ENCODE measurements around the gene FRMD4B. TPM values are rescaled to one million over a fixed set of nuclear protein-coding genes. Genes with fewer than 3 reads are reported as not detected.
A peak's percentile ranks its signal among the peaks of the same experiment; 100 is the strongest.

Gene FRMD4B
- total and polyA plus RNA-seq, 4 donors: 16.6 to 96.4 (median 39.0) TPM

DNA sequence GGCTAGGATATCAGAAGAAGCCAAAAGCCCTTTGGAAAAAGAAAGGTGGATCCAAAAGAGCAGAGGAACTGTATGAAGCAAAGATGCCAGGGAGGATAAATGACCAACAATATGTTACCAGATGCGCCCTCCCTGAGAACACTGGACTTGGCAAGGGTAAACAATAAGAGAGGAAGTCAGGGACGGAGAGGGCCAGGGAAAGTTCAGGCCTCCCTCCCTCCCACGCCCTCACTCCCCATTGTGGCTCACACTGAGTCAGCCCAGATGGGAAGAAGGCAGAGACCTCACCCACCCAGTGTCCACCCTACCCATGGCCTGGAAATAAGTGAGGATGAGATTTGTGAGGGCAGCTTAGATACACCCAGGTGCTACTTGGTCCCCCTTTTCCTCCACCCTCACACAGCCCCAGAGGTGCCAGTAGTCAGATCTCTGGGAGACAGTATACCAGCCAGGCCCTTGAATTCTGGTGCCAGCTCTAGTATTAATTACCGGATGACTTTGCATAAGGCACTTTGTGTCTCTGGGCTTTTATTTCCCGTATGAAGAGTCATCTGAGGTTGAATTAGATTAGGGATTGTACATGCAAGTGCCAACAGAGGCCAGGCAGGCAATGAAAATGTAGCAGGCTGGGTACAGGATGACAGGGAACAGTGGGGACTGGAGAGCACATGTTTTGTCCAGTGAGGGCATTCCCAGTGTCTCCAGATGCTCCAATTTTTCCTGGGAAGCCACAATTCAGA lies 35.1 kb upstream of the FRMD4B start:
- no peak for DNase-seq
- H3K27ac ChIP-seq (ENCODE audit: low read depth in 1 of 2, low read length in 1 of 2): peak overlapping the region; percentile 11 to 26

DNA sequence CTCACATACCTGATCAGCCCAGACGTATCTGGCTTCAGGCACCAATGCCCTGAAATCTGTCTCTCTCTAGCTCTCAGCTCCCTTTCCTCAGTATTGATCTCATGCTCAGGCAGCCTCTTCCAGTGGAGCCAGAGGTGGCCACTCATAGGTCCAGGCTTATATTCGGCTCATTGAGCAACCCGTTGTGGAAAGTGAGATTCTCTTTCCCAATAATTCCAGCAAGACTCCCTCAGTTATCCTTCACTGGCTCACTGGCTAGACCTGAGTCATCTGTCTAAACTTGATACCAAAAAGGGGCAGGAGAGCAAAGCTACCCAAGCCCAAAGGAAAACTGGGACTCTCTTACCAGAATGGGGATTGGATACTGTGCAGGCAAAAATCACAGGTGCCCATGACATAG lies 33.4 kb upstream of the FRMD4B start:
- DNase-seq (no peak), ATAC-seq (ENCODE audit: insufficient read depth, low FRiP score) (no peak)
- no peak overlapping the region for H3K27ac ChIP-seq (ENCODE audit: low read depth in 1 of 2, low read length in 1 of 2)
- TF ChIP-seq, protein P1, sequence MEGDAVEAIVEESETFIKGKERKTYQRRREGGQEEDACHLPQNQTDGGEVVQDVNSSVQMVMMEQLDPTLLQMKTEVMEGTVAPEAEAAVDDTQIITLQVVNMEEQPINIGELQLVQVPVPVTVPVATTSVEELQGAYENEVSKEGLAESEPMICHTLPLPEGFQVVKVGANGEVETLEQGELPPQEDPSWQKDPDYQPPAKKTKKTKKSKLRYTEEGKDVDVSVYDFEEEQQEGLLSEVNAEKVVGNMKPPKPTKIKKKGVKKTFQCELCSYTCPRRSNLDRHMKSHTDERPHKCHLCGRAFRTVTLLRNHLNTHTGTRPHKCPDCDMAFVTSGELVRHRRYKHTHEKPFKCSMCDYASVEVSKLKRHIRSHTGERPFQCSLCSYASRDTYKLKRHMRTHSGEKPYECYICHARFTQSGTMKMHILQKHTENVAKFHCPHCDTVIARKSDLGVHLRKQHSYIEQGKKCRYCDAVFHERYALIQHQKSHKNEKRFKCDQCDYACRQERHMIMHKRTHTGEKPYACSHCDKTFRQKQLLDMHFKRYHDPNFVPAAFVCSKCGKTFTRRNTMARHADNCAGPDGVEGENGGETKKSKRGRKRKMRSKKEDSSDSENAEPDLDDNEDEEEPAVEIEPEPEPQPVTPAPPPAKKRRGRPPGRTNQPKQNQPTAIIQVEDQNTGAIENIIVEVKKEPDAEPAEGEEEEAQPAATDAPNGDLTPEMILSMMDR (IDR thresholded peaks at IDR 0.05; ENCODE audit: control extremely low read depth, extremely low read depth): no peak
- no peak overlapping the region for H3K4me3 ChIP-seq
- WGBS, 2 donors: 89 to 94% methylated on average over 3 of the region's 3 CpGs
- no peaks in the 10 kb centered on the region for H3K27me3 ChIP-seq (ENCODE audit: control insufficient read depth in 3 of 3, insufficient read depth in 3 of 3, low read length in 2 of 3)
- peaks cover 0 to 21% (median 0%) of the 10 kb centered on the region in 5 donors for H3K4me1 ChIP-seq (ENCODE audit: control insufficient read depth in 5 of 5, insufficient read depth in 5 of 5, low read length in 5 of 5)
- H3K9ac ChIP-seq (ENCODE audit: insufficient read depth in 1 of 2, low read length in 2 of 2): no peak overlapping the region
- no peaks in the 10 kb centered on the region for H3K9me3 ChIP-seq (ENCODE audit: control insufficient read depth in 4 of 4, insufficient read depth in 3 of 4, low read length in 3 of 4)
- H3K36me3 ChIP-seq (ENCODE audit: control insufficient read depth in 4 of 4, insufficient read depth in 4 of 4, low read length in 4 of 4): peaks cover 0 to 3% (median 1%) of the 10 kb centered on the region in 4 donors

More for the DNA sequence above, 35.1 kb upstream of the FRMD4B start:
- Histone ChIP-seq H3K9ac (ENCODE audit: insufficient read depth in 1 of 2, low read length in 2 of 2) (no peak overlapping the region), H3K36me3 (ENCODE audit: control insufficient read depth in 4 of 4, insufficient read depth in 4 of 4, low read length in 4 of 4) (peaks cover 0 to 6% (median 1%) of the 10 kb centered on the region in 4 donors), H3K4me1 (ENCODE audit: control insufficient read depth in 5 of 5, insufficient read depth in 5 of 5, low read length in 5 of 5) (peaks cover 0 to 21% (median 0%) of the 10 kb centered on the region in 5 donors), H3K27me3 (ENCODE audit: control insufficient read depth in 3 of 3, insufficient read depth in 3 of 3, low read length in 2 of 3) (no peaks in the 10 kb centered on the region), H3K9me3 (ENCODE audit: control insufficient read depth in 4 of 4, insufficient read depth in 3 of 4, low read length in 3 of 4) (no peaks in the 10 kb centered on the region), H3K4me3 (no peak overlapping the region)
- 54 to 72% methylated on average over 5 of the region's 5 CpGs for WGBS, 2 donors
- ATAC-seq (ENCODE audit: insufficient read depth, low FRiP score): peak; percentile 79
- TF ChIP-seq, protein P1 (IDR thresholded peaks at IDR 0.05; ENCODE audit: control extremely low read depth, extremely low read depth): no peak

- 96 to 98% methylated on average over 5 of the region's 5 CpGs for WGBS, 2 donors
- no peak for ATAC-seq (ENCODE audit: insufficient read depth, low FRiP score)
These were observed 31.7 kb upstream of the FRMD4B start for GRCh38 chr3:69417541-69418078.

More at GRCh38 chr3:69417541-69418078, 31.7 kb upstream of the FRMD4B start:
- H3K4me3 ChIP-seq: no peak overlapping the region
- H3K9ac ChIP-seq (ENCODE audit: insufficient read depth in 1 of 2, low read length in 2 of 2): no peak overlapping the region
- H3K36me3 ChIP-seq (ENCODE audit: control insufficient read depth in 4 of 4, insufficient read depth in 4 of 4, low read length in 4 of 4): peaks cover 0 to 3% (median 0%) of the 10 kb centered on the region in 4 donors
- H3K27me3 ChIP-seq (ENCODE audit: control insufficient read depth in 3 of 3, insufficient read depth in 3 of 3, low read length in 2 of 3): no peaks in the 10 kb centered on the region
- H3K27ac ChIP-seq (ENCODE audit: low read depth in 1 of 2, low read length in 1 of 2): no peak overlapping the region
- TF ChIP-seq, protein P1 (IDR thresholded peaks at IDR 0.05; ENCODE audit: control extremely low read depth, extremely low read depth): no peak
- H3K4me1 ChIP-seq (ENCODE audit: control insufficient read depth in 5 of 5, insufficient read depth in 5 of 5, low read length in 5 of 5): peaks cover 0 to 16% (median 0%) of the 10 kb centered on the region in 5 donors
- DNase-seq: no peak
- no peaks in the 10 kb centered on the region for H3K9me3 ChIP-seq (ENCODE audit: control insufficient read depth in 4 of 4, insufficient read depth in 3 of 4, low read length in 3 of 4)
